ENCODE results near the gene TST.
A peak's percentile ranks its signal among the peaks of the same experiment; 100 is the strongest.

Gene TST

DNA sequence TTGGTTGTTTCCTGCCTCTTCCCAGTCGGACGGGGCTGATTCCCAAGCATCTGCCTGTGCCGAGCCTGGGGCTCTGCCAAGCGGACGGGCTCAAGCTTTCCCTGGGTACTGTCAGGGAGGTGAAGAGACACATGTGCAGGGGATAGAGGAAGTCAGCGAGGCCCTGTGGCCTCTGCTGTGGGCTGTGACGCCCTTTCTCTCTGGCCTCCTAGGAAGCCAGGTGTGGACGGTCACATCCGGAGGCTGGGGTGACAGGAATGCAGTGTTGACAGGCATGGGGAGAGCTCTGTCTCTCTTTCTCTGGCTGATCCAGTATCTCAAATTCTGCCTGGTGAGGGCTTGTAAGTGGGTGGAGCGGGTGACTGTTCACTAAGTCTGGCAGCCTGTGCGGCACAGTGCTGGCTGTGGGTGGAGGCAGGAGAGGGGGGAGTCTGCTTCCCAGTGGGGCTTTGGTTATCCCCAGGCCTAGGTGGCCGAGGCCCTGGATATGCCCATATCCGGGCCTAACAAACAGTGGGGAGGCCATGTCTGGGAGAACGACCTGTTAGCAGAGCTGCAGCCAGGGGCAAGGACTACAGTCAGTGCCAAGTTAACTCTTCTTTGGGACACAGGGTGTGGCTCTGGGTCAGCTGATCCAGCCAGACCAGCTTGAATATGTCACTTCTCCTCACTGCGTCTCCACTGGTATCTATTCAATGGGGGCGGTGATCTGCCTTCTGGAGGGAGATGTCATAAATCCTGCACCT is 34.2 kb upstream of the TST start:
- DNase-seq: no peak

GRCh38 chr22:37052386-37053309 is 33.4 kb upstream of the TST start:
- no peak for DNase-seq

GRCh38 chr22:37051391-37052385 is 32.4 kb upstream of the TST start, which contains the start of gene KCTD17:
Gene KCTD17, plus strand, starts transcription at chr22:37051742. Its CDS starts 19 bp downstream, at chr22:37051761.
- DNase-seq: peak; percentile 79

DNA sequence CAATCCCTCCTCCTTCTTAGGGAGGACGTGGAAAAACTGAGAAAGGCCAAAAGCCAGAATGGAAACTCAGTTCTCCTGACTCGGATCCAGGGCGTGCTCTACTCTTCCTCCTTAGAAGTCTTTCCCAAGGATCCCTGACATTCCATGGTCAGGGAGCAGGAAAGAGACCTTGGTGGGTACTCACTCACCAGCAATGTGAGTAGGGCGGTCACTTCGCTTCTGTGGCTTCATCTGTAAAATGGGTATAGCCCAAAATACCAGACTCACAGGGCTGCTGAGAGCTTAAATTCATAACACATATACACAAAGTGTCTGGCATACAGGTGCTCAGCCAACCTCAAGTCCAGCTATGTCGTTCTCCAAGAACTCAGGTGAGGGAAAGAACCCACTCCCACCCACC is 31.7 kb upstream of the TST start:
- DNase-seq: no peak

DNA sequence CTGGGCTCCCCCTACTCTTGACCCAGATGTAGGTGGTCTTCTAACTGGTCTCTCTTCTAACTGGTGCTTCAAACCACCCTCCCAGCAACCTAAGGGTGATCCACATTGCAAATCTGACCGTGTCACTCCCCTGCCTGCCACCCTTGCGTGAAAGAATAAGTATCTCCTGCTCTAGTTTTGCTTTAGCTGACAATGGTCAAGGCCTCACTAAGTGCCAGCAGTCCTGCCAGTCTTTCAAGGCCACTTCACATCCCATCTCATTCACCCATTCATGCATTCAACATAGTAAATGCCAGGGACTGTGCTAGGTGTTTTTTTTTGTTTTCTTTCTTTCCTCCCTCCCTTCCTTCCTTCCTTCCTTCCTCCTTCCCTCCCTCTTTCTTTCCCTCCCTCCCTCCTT is 30.0 kb upstream of the TST start:
- DNase-seq: no peak

- no peak for DNase-seq
These were observed 28.9 kb upstream of the TST start for GRCh38 chr22:37048133-37048532.

GRCh38 chr22:37047006-37047405 is 27.8 kb upstream of the TST start:
- DNase-seq: no peak

- no peak for DNase-seq
These were observed 27.3 kb upstream of the TST start for GRCh38 chr22:37046589-37046988.

GRCh38 chr22:37045958-37046357 is 26.7 kb upstream of the TST start:
- no peak for DNase-seq

DNA sequence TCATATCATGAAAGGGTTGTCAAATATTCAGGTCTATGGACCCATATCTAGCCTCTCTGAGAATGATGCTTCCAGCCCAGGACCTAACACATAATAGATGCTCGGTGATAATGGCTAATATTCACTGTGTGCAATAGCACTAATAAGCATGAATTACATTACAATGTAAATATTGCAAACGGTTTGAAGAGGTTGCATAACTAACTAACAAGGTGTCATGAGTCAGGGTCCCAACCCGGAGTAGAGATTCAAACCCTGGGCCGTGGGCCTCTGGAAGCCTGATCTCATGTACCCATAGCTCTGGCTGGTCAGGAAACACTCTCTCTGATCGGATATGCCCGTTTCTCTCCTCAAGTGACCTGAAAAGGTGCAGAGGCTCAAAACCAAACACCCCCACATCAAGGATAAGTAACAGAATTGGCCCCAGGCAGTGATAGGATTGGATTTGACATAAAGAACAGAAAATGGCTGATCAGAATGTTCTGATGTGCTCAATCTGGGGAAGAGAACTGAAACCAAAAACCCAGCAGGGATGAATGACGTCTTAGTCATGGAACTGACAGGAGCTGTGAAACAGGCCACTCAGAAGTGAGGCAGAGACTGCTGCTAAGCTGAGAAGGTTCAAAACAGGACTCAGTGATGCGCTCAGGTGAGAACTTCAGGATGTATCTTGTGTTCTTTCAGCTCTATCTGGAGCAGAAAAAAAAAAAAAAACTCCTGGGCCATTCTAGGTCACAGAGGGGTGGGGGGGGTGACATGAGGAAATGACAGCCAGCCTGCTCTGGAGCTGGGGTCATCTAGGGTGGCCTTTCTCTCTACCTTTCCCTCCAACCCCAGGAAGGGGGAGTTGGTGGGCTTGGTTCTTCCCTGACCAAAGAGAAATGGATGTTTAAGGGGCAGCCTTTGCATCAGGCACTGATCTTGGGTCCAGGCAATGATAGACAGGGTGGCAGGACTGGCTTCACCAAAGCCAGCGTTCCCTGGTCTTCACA is 25.7 kb upstream of the TST start:
- DNase-seq: no peak

- DNase-seq: peak; percentile 42
These were observed 24.7 kb upstream of the TST start for GRCh38 chr22:37043828-37044538.

GRCh38 chr22:37043209-37043827 is 24.1 kb upstream of the TST start:
- no peak for DNase-seq

- DNase-seq: no peak
These were observed 20.2 kb upstream of the TST start for GRCh38 chr22:37039466-37039865.

- no peak for DNase-seq
These were observed 18.4 kb upstream of the TST start for GRCh38 chr22:37037669-37038068.

GRCh38 chr22:37036655-37037377 is 17.6 kb upstream of the TST start:
- DNase-seq: no peak

DNA sequence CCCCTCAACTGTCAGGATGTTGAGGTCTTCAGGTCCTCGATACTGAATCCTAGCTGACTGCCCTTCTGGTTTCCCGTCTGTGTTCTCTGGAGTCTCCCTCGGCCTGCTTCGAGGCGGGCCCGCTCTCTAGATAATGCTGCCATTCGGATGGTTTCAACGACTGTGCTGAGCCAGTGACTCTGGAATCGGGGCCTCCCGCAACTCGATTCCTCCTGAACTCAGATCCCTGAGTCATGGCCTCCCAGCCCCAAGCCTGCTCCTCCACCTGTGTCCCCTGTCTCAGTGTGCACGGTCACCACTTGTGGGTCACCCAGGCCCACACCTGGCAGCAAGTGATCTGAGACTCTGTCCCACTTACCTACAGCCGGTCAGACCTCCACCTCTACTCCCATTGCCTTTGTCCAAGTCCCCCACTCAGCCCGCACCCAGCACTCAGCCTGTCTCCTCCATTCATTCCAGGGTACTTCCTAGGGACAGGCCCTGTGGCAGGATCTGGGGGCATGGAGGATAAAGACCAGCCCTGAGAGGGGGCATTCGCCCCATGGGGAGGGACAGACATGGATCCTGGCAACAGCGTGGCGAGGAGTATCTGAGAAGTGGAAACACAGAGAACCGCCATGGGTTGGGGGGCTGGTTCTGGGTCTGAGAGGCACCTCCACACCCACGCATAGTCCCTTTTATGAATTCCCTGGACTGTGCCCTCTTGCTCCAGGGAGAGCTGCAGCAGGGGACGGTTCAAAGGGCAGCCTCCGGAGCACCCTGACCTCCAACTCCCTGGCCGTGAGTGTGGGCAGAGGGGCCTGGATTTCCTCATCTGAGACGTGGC is 14.6 kb upstream of the TST start:
- DNase-seq: no peak

- no peak for DNase-seq
These were observed 13.6 kb upstream of the TST start for GRCh38 chr22:37032535-37033460.

- DNase-seq: no peak
These were observed 12.9 kb upstream of the TST start for GRCh38 chr22:37032134-37032534.

All from CD4-positive, alpha-beta T cell treated with Interleukin-12 subunit alpha and Interleukin-12 subunit beta, for 1 hour (primary cell).